Measurements from ENCODE around the gene CCDC177.

DNA sequence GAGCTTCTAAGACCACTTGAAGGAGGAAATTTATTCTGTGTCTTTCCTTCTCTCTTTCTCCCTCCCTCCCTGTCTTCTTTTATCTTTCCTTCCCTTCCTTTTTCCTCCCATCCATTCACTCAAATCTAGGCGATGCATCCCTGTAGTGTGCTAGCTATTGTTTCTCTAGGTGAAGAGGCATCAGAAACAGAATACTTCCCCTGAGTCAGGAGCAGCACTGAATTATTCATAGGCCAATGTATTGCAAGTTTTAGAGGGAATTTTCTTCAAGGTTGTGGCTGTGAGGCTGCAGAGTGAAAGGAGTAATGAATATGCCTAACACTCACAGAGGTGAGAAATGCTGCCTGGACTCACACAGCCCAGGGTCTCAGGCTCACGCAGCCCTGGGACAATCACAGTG is 23.2 kb downstream of the CCDC177 start:
- TF ChIP-seq POLR2AphosphoS5 (IDR thresholded peaks at IDR 0.05; ENCODE audit: borderline replicate concordance, low read depth, low read length) (no peak), EZH2 (IDR thresholded peaks at IDR 0.05) (no peak)
